ENCODE measurements around the gene SPIN4.

- TF ChIP-seq EZH2phosphoT487 (IDR thresholded peaks at IDR 0.05; ENCODE audit: borderline replicate concordance): no peak
- TF ChIP-seq, protein P1, sequence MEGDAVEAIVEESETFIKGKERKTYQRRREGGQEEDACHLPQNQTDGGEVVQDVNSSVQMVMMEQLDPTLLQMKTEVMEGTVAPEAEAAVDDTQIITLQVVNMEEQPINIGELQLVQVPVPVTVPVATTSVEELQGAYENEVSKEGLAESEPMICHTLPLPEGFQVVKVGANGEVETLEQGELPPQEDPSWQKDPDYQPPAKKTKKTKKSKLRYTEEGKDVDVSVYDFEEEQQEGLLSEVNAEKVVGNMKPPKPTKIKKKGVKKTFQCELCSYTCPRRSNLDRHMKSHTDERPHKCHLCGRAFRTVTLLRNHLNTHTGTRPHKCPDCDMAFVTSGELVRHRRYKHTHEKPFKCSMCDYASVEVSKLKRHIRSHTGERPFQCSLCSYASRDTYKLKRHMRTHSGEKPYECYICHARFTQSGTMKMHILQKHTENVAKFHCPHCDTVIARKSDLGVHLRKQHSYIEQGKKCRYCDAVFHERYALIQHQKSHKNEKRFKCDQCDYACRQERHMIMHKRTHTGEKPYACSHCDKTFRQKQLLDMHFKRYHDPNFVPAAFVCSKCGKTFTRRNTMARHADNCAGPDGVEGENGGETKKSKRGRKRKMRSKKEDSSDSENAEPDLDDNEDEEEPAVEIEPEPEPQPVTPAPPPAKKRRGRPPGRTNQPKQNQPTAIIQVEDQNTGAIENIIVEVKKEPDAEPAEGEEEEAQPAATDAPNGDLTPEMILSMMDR (conservative IDR thresholded peaks at IDR 0.05; ENCODE audit: low read length): no peak
Observed at GRCh38 chrX:63394872-63395271, 43.7 kb upstream of the SPIN4 start.
